ENCODE data around the gene ZNF319. TPM values are rescaled to one million over a fixed set of nuclear protein-coding genes. Genes with fewer than 3 reads are reported as not detected.

Gene ZNF319
- total RNA-seq, 4 donors from 2014 or later, result 8.1 to 12.1 (median 8.6) TPM

- WGBS, 2 donors, result 56 to 61% methylated on average over 8 of the region's 8 CpGs
These were observed 20.4 kb upstream of the ZNF319 start for GRCh38 chr16:58020628-58021521.

GRCh38 chr16:58019866-58020538, 19.5 kb upstream of the ZNF319 start:
- 81 to 84% methylated on average over 8 of the region's 8 CpGs for WGBS, 2 donors

More at GRCh38 chr16:58020628-58021521, 20.4 kb upstream of the ZNF319 start:
- TF ChIP-seq CTCF (IDR thresholded peaks at IDR 0.05) (peak in 1 of 3 donors; percentile 67), POLR2A (IDR thresholded peaks at IDR 0.05) (no peak)
- no peak overlapping the region for H3K4me3 ChIP-seq (ENCODE audit: low read depth, poor library complexity, severe bottlenecking)
- DNase-seq (ENCODE audit: low spot score in 2 of 2), result peak in 1 of 2 donors; percentile 56
- intact Hi-C loops (cut with DNase I; ENCODE audit: low total_unique reads), result loop anchor here (10.0 kb wide), 1 partner anchor 104 kb away; the partner anchor contains the start of gene CFAP20

GRCh38 chr16:58018803-58019202, 18.3 kb upstream of the ZNF319 start:
- H3K4me3 ChIP-seq (ENCODE audit: low read depth, poor library complexity, severe bottlenecking), result no peak overlapping the region
- intact Hi-C loops (cut with DNase I; ENCODE audit: low total_unique reads), result loop anchor here (5.0 kb wide), 1 partner anchor 238 kb away; no protein-coding TSS in a partner anchor
- 86 to 88% methylated on average over 6 to 7 of the region's 7 CpGs for WGBS, 2 donors
- DNase-seq (ENCODE audit: low spot score in 2 of 2), result no peak
- TF ChIP-seq CTCF (IDR thresholded peaks at IDR 0.05), result no peak

More at GRCh38 chr16:58019866-58020538, 19.5 kb upstream of the ZNF319 start:
- intact Hi-C loops (cut with DNase I; ENCODE audit: low total_unique reads), result loop anchor here (5.0 to 10.0 kb wide), 2 partner anchors 105 to 237 kb away; partner anchors contain the start of gene CFAP20
- no peak overlapping the region for H3K4me3 ChIP-seq (ENCODE audit: low read depth, poor library complexity, severe bottlenecking)
- TF ChIP-seq POLR2A (IDR thresholded peaks at IDR 0.05) (no peak), CTCF (IDR thresholded peaks at IDR 0.05) (no peak)
- DNase-seq (ENCODE audit: low spot score in 2 of 2), result no peak

GRCh38 chr16:58016840-58017446, 16.5 kb upstream of the ZNF319 start:
- H3K4me3 ChIP-seq (ENCODE audit: low read depth, poor library complexity, severe bottlenecking), result no peak overlapping the region
- intact Hi-C loops (cut with DNase I; ENCODE audit: low total_unique reads), result loop anchor here (5.0 kb wide), 1 partner anchor 240 kb away; no protein-coding TSS in a partner anchor
- no peak for TF ChIP-seq POLR2A (IDR thresholded peaks at IDR 0.05)
- no peak for TF ChIP-seq CTCF (IDR thresholded peaks at IDR 0.05)
- DNase-seq (ENCODE audit: low spot score in 2 of 2), result no peak
- WGBS, 2 donors, result 45 to 56% methylated on average over 12 of the region's 12 CpGs

GRCh38 chr16:58013201-58013956, 12.9 kb upstream of the ZNF319 start:
- no peak for DNase-seq (ENCODE audit: low spot score in 2 of 2)
- H3K4me3 ChIP-seq (ENCODE audit: low read depth, poor library complexity, severe bottlenecking), result no peak overlapping the region
- intact Hi-C loops (cut with DNase I; ENCODE audit: low total_unique reads), result no loop called here
- no peak for TF ChIP-seq POLR2A (IDR thresholded peaks at IDR 0.05)
- TF ChIP-seq CTCF (IDR thresholded peaks at IDR 0.05), result no peak
- 88 to 94% methylated on average over 9 of the region's 9 CpGs for WGBS, 2 donors
